RCC 7860 (cell line): ENCODE results near the gene AGK.
"Not testable (repeated sequence)": the region's sequence is repeated elsewhere in the genome, so short reads cannot be mapped to it uniquely, and the experiment has no call there.

Experiments
- DNase-seq: peaks from one replicate; pipeline ENCODE4 v3.0.0-alpha.2; 2015; ENCODE audit warnings: low spot score
- FAIRE-seq: peaks from 2 replicates; lab custom pipeline; 2012; peaks lifted over from hg19 to GRCh38; lab: Jason Lieb, UNC

Gene AGK

GRCh38 chr7:141551782-141552181 is 572 bp downstream of the AGK start:
- DNase-seq (no peak), FAIRE-seq (no peak)

GRCh38 chr7:141557360-141557759 is 6.2 kb downstream of the AGK start:
- no peak for FAIRE-seq
- DNase-seq = no peak

GRCh38 chr7:141557831-141558531 is 6.8 kb downstream of the AGK start:
- not testable (repeated sequence) for DNase-seq
- peak; percentile 31 for FAIRE-seq

- no peak for FAIRE-seq
- DNase-seq = no peak
These were observed 7.5 kb downstream of the AGK start for GRCh38 chr7:141558544-141559183.

- DNase-seq (no peak), FAIRE-seq (no peak)
These were observed 8.8 kb downstream of the AGK start for GRCh38 chr7:141559961-141560360.

GRCh38 chr7:141562036-141562435 is 10.8 kb downstream of the AGK start:
- no peak for DNase-seq
- FAIRE-seq = no peak

- DNase-seq (no peak), FAIRE-seq (no peak)
These were observed 11.3 kb downstream of the AGK start for GRCh38 chr7:141562543-141562942.

- DNase-seq (no peak), FAIRE-seq (no peak)
These were observed 11.8 kb downstream of the AGK start for GRCh38 chr7:141562972-141563371.

- DNase-seq (no peak), FAIRE-seq (no peak)
These were observed 12.9 kb downstream of the AGK start for GRCh38 chr7:141563956-141564623.

- FAIRE-seq (no peak), DNase-seq (no peak)
These were observed 16.2 kb downstream of the AGK start for GRCh38 chr7:141567432-141567831.

GRCh38 chr7:141568227-141568626 is 17.0 kb downstream of the AGK start:
- DNase-seq = no peak
- no peak for FAIRE-seq

GRCh38 chr7:141571059-141571458 is 19.8 kb downstream of the AGK start:
- DNase-seq (no peak), FAIRE-seq (no peak)

- DNase-seq = no peak
- FAIRE-seq = no peak
These were observed 21.0 kb downstream of the AGK start for GRCh38 chr7:141572175-141572574.

GRCh38 chr7:141573511-141573910 is 22.3 kb downstream of the AGK start:
- no peak for DNase-seq
- no peak for FAIRE-seq

GRCh38 chr7:141575164-141575563 is 24.0 kb downstream of the AGK start:
- FAIRE-seq (no peak), DNase-seq (no peak)

- FAIRE-seq (no peak), DNase-seq (no peak)
These were observed 24.6 kb downstream of the AGK start for GRCh38 chr7:141575654-141576448.

- DNase-seq = no peak
- no peak for FAIRE-seq
These were observed 26.0 kb downstream of the AGK start for GRCh38 chr7:141577043-141577839.

GRCh38 chr7:141579953-141580352 is 28.7 kb downstream of the AGK start:
- DNase-seq, FAIRE-seq: not testable (repeated sequence)

- FAIRE-seq, DNase-seq: not testable (repeated sequence)
These were observed 30.9 kb downstream of the AGK start for GRCh38 chr7:141582063-141582462.

GRCh38 chr7:141584935-141585334 is 33.7 kb downstream of the AGK start:
- no peak for FAIRE-seq
- no peak for DNase-seq
